BLaER1 treated with 17β-estradiol and CSF1 and Interleukin-3, amounts not matched to agents 10 nM and 100 nM (cell line): ENCODE data around the gene INMT.
"Not testable (repeated sequence)": the region's sequence is repeated elsewhere in the genome, so short reads cannot be mapped to it uniquely, and the experiment has no call there.

Experiments used
- H3K27ac ChIP-seq, 11 experiments: shearing (Covaris generic); formaldehyde crosslinking; 2 replicates each; pipeline ENCODE4 v1.8.1; 2022
- H3K27me3 ChIP-seq, 11 experiments: shearing (Covaris generic); formaldehyde crosslinking; 2 replicates each; pipeline ENCODE4 v1.8.1; 2022
- H3K36me3 ChIP-seq, 11 experiments: shearing (Covaris generic); formaldehyde crosslinking; 2 replicates each; pipeline ENCODE4 v1.8.1; 2022
- H3K4me1 ChIP-seq, 10 experiments: shearing (Covaris generic); formaldehyde crosslinking; 2 replicates each; pipeline ENCODE4 v1.8.1; 2022
- H3K4me2 ChIP-seq, 11 experiments: shearing (Covaris generic); formaldehyde crosslinking; 2 replicates each; pipeline ENCODE4 v1.8.1; 2022
- H3K4me3 ChIP-seq, 10 experiments: shearing (Covaris generic); formaldehyde crosslinking; 2 replicates each; pipeline ENCODE4 v1.8.1; 2022
- H3K9ac ChIP-seq, 11 experiments: shearing (Covaris generic); formaldehyde crosslinking; 2 replicates each; pipeline ENCODE4 v1.8.1; 2022
- H3K9me3 ChIP-seq, 11 experiments: shearing (Covaris generic); formaldehyde crosslinking; replicated peaks in 1 of 11; 2 replicates each; pipeline ENCODE4 v1.8.1; 2022
- H4K20me1 ChIP-seq, 11 experiments: shearing (Covaris generic); formaldehyde crosslinking; 2 replicates each; pipeline ENCODE4 v1.8.1; 2022
- Cebpa-rat ChIP-seq, 11 experiments: shearing (Covaris generic); IDR thresholded peaks; 2 replicates each; pipeline ENCODE4 v1.8.1; 2022

The INMT gene

GRCh38 chr7:30708983-30709382, 43.0 kb upstream of the INMT start:
- Histone ChIP-seq H4K20me1 (no peaks in the 10 kb centered on the region; a peak in 1 of 22 replicates), H3K4me1 (peaks cover 0 to 10% (median 4%) of the 10 kb centered on the region in 10 experiments; a peak in 11 of 20 replicates), H3K36me3 (no peaks in the 10 kb centered on the region), H3K4me2 (peak overlapping the region in 4 of 11 experiments; percentile 7 to 47 (median 29); a peak in 3 of 22 replicates), H3K27me3 (no peaks in the 10 kb centered on the region), H3K9me3 (no peaks in the 10 kb centered on the region), H3K27ac (no peak overlapping the region), H3K4me3 (no peak overlapping the region), H3K9ac (no peak overlapping the region)
- 0 out of 22 replicates have a peak, but pooled peaks of 1 of the 11 experiments have one; percentile 21 for TF ChIP-seq Cebpa-rat (IDR thresholded peaks at IDR 0.05)

GRCh38 chr7:30709549-30709948, 42.4 kb upstream of the INMT start:
- Histone ChIP-seq H3K36me3 (no peaks in the 10 kb centered on the region), H3K4me2 (no peak overlapping the region), H3K9me3 (no peaks in the 10 kb centered on the region), H4K20me1 (no peaks in the 10 kb centered on the region; a peak in 1 of 22 replicates), H3K4me3 (no peak overlapping the region), H3K27me3 (no peaks in the 10 kb centered on the region), H3K27ac (no peak overlapping the region), H3K9ac (no peak overlapping the region), H3K4me1 (peaks cover 0 to 10% (median 4%) of the 10 kb centered on the region in 10 experiments; a peak in 11 of 20 replicates)
- TF ChIP-seq Cebpa-rat (IDR thresholded peaks at IDR 0.05): no peak

- Histone ChIP-seq H3K9me3 (no peaks in the 10 kb centered on the region), H3K36me3 (no peaks in the 10 kb centered on the region), H3K27ac (no peak overlapping the region), H3K4me1 (peaks cover 0 to 10% (median 4%) of the 10 kb centered on the region in 10 experiments; a peak in 11 of 20 replicates), H3K27me3 (no peaks in the 10 kb centered on the region), H3K4me3 (no peak overlapping the region), H3K9ac (no peak overlapping the region), H3K4me2 (no peak overlapping the region), H4K20me1 (no peaks in the 10 kb centered on the region; a peak in 1 of 22 replicates)
- TF ChIP-seq Cebpa-rat (IDR thresholded peaks at IDR 0.05): no peak
Measured at GRCh38 chr7:30710669-30711068, 41.3 kb upstream of the INMT start.

- H3K27ac ChIP-seq: no peak overlapping the region
- peaks cover 0 to 10% (median 4%) of the 10 kb centered on the region in 10 experiments; a peak in 11 of 20 replicates for H3K4me1 ChIP-seq
- H3K36me3 ChIP-seq: no peaks in the 10 kb centered on the region
- no peak for TF ChIP-seq Cebpa-rat (IDR thresholded peaks at IDR 0.05)
- no peak overlapping the region for H3K4me3 ChIP-seq
- no peak overlapping the region for H3K9ac ChIP-seq
- H3K4me2 ChIP-seq: peak overlapping the region in 5 of 11 experiments; percentile 19 to 54 (median 39); a peak in 9 of 22 replicates
- peaks cover 8 to 17% (median 14%) of the 10 kb centered on the region in 11 experiments for H3K9me3 ChIP-seq
- H3K27me3 ChIP-seq: no peaks in the 10 kb centered on the region
- no peaks in the 10 kb centered on the region; a peak in 1 of 22 replicates for H4K20me1 ChIP-seq
Measured at GRCh38 chr7:30713392-30713791, 38.5 kb upstream of the INMT start.

- H3K9ac ChIP-seq: no peak overlapping the region
- peaks cover 16 to 24% (median 21%) of the 10 kb centered on the region in 11 experiments for H3K9me3 ChIP-seq
- no peaks in the 10 kb centered on the region for H3K36me3 ChIP-seq
- no peak for TF ChIP-seq Cebpa-rat (IDR thresholded peaks at IDR 0.05)
- H3K4me3 ChIP-seq: no peak overlapping the region
- no peaks in the 10 kb centered on the region; a peak in 1 of 22 replicates for H4K20me1 ChIP-seq
- peaks cover 0 to 8% (median 3%) of the 10 kb centered on the region in 10 experiments; a peak in 11 of 20 replicates for H3K4me1 ChIP-seq
- no peak overlapping the region for H3K27ac ChIP-seq
- H3K4me2 ChIP-seq: no peak overlapping the region
- no peaks in the 10 kb centered on the region for H3K27me3 ChIP-seq
Measured at GRCh38 chr7:30714129-30714528, 37.8 kb upstream of the INMT start.

GRCh38 chr7:30717181-30717580, 34.8 kb upstream of the INMT start:
- Histone ChIP-seq H3K4me2 (no peak overlapping the region), H3K9me3 (peaks cover 19 to 36% (median 33%) of the 10 kb centered on the region in 11 experiments), H3K9ac (no peak overlapping the region), H3K36me3 (no peaks in the 10 kb centered on the region), H3K4me1 (peaks cover 0 to 8% (median 2%) of the 10 kb centered on the region in 10 experiments; a peak in 10 of 20 replicates), H4K20me1 (no peaks in the 10 kb centered on the region; a peak in 1 of 22 replicates), H3K27me3 (no peaks in the 10 kb centered on the region), H3K27ac (no peak overlapping the region), H3K4me3 (no peak overlapping the region)
- no peak for TF ChIP-seq Cebpa-rat (IDR thresholded peaks at IDR 0.05)

- not testable (repeated sequence) for H3K36me3 ChIP-seq, H3K9ac ChIP-seq, H3K27ac ChIP-seq, H3K27me3 ChIP-seq, H4K20me1 ChIP-seq, H3K4me3 ChIP-seq, H3K4me1 ChIP-seq, H3K4me2 ChIP-seq
- H3K9me3 ChIP-seq: peaks cover 19 to 36% (median 33%) of the 10 kb centered on the region in 11 experiments
Measured at GRCh38 chr7:30719434-30719833, 32.5 kb upstream of the INMT start.

- H3K27me3 ChIP-seq: no peaks in the 10 kb centered on the region
- no peaks in the 10 kb centered on the region for H3K36me3 ChIP-seq
- no peaks in the 10 kb centered on the region for H4K20me1 ChIP-seq
- H3K9me3 ChIP-seq: peaks cover 19 to 36% (median 33%) of the 10 kb centered on the region in 11 experiments
- no peak overlapping the region for H3K4me3 ChIP-seq
- no peak overlapping the region for H3K9ac ChIP-seq
- no peak overlapping the region for H3K27ac ChIP-seq
- peaks cover 0 to 2% (median under 1%) of the 10 kb centered on the region in 10 experiments; a peak in 14 of 20 replicates for H3K4me1 ChIP-seq
- H3K4me2 ChIP-seq: no peak overlapping the region
- no peak for TF ChIP-seq Cebpa-rat (IDR thresholded peaks at IDR 0.05)
Measured at GRCh38 chr7:30721211-30721610, 30.7 kb upstream of the INMT start.

- no peaks in the 10 kb centered on the region for H3K36me3 ChIP-seq
- H3K9me3 ChIP-seq: peaks cover 19 to 35% (median 29%) of the 10 kb centered on the region in 11 experiments
- no peak overlapping the region for H3K9ac ChIP-seq
- H3K4me2 ChIP-seq: no peak overlapping the region
- peaks cover 10 to 12% (median 11%) of the 10 kb centered on the region in 10 experiments for H3K4me1 ChIP-seq
- no peak for TF ChIP-seq Cebpa-rat (IDR thresholded peaks at IDR 0.05)
- no peak overlapping the region for H3K4me3 ChIP-seq
- no peaks in the 10 kb centered on the region for H3K27me3 ChIP-seq
- H3K27ac ChIP-seq: no peak overlapping the region
- no peaks in the 10 kb centered on the region for H4K20me1 ChIP-seq
Measured at GRCh38 chr7:30722187-30722586, 29.7 kb upstream of the INMT start.

GRCh38 chr7:30722671-30723070, 29.3 kb upstream of the INMT start:
- H3K27ac ChIP-seq: no peak overlapping the region
- no peak overlapping the region for H3K4me2 ChIP-seq
- no peak overlapping the region for H3K9ac ChIP-seq
- peaks cover 14 to 17% (median 16%) of the 10 kb centered on the region in 10 experiments for H3K4me1 ChIP-seq
- no peaks in the 10 kb centered on the region for H3K36me3 ChIP-seq
- no peaks in the 10 kb centered on the region for H3K27me3 ChIP-seq
- H3K4me3 ChIP-seq: no peak overlapping the region
- peaks cover 18 to 30% (median 24%) of the 10 kb centered on the region in 11 experiments for H3K9me3 ChIP-seq
- no peaks in the 10 kb centered on the region for H4K20me1 ChIP-seq
- no peak for TF ChIP-seq Cebpa-rat (IDR thresholded peaks at IDR 0.05)
